ENCODE results near the gene ASTE1.
"Not testable (repeated sequence)": the region's sequence is repeated elsewhere in the genome, so short reads cannot be mapped to it uniquely, and the experiment has no call there.

The ASTE1 gene

DNA sequence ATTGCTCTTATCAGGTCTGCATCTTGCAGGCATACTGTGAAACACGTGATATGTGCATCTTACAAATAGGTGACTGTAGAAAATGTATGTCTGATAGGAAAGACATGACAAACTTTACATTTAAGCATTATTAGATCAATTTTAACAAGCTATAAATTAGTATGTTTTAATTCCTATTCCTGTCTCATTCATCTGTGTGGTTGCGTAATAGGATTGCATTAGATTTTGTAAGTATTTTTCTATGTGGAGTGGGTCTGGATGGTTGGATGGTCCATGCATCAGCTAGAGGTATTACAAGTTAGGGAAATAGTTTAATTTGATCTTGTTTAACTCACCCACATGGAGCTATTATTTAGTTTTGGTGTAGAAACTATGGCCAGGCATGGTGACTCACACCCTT is 18.8 kb downstream of the ASTE1 start:
- no peak for DNase-seq

DNA sequence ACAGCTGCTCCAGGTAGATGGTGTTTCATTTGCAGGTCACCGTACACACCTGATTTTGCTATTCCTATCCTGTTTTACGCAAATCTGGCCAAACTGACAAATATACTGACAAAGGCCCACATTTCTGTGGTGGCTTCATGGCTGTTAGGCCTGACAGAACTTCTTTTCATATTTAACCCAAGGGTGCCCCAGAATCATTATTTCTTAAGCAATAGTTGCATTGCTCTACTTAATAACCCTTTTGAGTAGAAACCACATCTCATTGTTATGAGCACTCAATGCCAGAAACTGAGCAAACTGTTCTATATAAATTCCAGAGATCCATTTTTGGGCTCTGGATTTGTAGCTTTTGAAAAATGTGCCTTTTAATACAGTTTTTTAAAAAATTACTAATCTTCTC is 19.4 kb downstream of the ASTE1 start:
- no peak for DNase-seq

GRCh38 chr3:131004603-131005002 is 22.0 kb downstream of the ASTE1 start:
- DNase-seq = no peak

DNA sequence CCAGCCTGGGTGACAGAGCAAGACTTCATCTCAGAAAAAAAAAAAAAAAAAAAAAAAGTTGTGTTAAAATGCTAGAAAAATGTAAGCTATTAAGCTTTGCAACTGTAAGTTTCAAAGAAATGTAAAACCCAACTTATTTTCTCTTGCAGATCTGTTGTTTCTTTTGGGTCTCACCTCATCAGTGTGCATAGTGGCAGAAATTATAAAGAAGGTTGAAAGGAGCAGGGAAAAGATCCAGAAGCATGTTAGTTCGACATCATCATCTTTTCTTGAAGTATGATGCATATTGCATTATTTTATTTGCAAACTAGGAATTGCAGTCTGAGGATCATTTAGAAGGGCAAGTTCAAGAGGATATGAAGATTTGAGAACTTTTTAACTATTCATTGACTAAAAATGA is 25.6 kb downstream of the ASTE1 start:
- DNase-seq = no peak

DNA sequence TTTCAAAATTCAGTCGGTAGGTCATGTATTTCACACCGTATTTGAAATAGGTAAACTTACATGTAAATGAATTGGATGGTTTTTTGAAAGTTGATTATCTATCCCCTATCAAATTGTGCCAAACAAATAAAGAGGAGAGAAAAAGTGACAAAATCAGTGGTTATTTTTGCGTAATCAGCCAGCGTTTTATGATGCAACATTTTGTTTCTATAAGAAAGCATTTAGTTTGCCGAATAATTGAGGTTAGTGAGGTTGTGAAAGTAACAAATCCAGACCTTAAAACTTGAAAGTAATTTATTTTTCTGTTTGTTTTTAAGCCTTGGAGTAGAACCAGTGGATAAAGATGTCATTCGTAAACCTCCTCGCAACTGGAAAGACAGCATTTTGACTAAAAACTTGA is 29.3 kb downstream of the ASTE1 start:
- no peak for DNase-seq

- DNase-seq = no peak
Measured at GRCh38 chr3:130992344-130992743, 34.3 kb downstream of the ASTE1 start.

DNA sequence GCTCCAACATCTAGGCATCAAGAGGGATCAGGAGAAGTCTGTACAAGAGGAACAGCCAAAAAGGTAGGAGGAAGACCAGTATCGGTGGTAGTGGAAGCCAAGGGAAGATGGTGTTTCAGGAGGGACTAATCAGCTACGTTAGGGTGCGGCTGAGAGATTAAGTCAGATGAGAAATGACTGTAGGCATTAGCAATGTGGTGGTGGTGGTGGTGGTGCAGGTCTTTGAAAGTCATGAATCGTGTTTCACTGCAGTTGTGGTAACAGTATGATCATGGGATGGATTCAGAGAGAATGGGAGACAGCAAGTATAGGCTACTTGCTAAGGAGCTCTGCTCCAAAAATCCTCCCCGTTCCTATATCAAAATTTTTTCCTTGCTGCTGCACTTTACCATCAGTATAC is 35.5 kb downstream of the ASTE1 start:
- DNase-seq = no peak

DNA sequence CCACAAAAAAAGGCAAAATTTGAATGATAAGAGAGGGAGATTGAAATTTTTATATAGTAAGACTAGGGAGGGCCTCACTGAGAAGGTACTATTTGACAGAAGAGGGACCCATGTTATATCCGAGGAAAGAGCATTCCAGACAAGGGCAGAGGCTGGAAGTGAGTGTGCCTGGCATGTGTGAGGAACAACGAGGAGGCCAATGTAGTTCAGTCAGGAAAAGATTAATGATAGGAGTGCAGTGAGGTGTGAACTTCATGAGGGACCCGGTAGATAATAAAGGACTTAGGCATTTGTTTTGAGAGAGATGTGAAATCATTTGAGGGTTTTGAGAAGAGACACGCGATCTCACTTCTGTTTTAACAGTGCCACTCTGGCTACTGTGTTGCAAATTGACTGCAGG is 36.3 kb downstream of the ASTE1 start:
- DNase-seq = no peak

DNA sequence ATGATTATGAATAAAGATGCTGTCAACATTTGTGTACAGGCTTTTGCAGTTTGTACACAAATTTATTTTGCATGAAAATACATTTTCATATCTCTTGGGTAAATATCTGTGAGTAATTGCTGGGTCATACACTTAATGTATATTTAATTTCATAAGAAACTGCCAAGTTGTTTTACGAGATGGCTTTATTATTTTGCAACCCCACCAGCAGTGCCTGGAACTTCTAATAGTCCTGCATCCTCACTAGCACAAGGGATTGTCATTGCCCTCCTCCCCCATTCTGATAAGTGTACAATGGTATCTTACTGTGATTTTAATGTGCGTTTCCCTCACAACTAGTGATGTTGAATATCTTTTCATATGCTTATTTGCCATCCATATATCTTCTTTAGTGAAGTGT is 45.2 kb downstream of the ASTE1 start:
- DNase-seq = no peak

- no peak for DNase-seq
Measured at GRCh38 chr3:130979117-130979516, 47.5 kb downstream of the ASTE1 start.

DNA sequence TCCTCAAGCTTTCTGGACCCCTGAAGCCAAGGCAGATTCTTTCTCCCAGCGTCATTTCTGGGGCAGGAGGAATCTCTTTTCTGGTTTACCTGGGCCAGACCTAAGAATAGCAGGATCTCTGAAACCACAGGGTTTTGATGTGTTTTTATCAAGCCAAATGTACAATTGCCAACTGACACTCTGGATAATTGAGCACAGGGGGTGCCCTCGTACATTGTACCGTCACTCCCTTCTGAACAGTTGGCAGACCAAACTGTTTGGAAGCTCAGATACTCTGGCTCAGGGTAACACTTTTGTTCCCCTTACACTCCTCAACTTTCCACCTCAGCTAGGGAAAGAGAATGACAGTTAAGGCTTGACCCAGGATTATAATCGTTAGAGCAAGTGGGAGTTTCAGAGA is 49.9 kb downstream of the ASTE1 start:
- DNase-seq = no peak

DNA sequence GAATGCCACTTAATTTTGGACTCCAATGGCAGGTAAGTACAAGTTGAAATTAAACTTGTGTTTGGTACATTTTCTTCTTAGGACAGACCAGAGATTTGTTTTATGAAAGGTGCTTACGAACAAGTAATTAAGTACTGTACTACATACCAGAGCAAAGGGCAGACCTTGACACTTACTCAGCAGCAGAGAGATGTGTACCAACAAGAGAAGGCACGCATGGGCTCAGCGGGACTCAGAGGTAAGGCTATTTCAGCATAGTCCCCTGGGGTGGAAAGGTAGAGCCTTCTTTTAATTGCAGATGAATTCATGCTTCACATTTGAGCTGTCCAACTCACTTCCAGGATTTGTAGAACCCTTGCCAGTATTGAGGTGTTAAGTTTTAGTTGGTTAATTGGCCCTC is 51.4 kb downstream of the ASTE1 start:
- DNase-seq = no peak

GRCh38 chr3:130974201-130974600 is 52.4 kb downstream of the ASTE1 start:
- DNase-seq = no peak

DNA sequence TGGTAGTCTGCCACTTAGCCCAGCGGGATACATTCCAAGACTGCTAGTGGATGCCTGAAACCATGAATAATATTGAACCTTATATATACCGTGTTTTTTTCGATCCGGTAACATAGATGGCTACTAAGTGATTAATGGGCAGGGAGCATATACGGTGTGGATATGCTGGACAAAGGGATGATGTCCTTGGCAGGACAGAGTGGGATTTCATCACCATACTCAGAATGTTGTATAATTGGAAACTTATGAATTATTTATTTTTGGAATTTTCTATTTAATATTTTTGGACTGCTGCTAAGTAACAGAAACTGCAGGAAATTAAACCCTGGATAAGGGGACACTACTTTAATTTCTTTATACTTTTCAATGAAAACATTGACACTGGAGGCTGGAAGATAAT is 53.2 kb downstream of the ASTE1 start:
- DNase-seq = no peak

- not testable (repeated sequence) for DNase-seq
Measured at GRCh38 chr3:130972592-130972991, 54.0 kb downstream of the ASTE1 start.

DNA sequence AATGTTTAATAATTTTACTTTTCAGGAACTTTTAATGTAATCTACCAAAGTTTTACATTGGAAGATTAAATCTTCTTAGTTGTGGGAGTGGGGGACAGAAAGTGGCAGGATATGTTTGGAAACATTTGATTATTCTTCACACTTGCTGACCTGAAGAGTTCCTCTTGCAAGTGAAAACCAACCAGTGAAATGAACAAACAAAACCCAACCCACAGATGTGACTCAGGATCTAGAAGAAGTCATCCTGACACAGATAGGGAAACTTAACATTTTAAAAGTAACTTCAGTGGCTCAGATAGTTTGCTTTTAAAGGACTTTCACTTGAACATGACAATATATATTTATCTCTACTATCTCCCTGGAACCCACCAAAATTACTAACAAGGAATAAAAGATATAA is 55.4 kb downstream of the ASTE1 start:
- DNase-seq = no peak

GRCh38 chr3:130969621-130970020 is 57.0 kb downstream of the ASTE1 start:
- no peak for DNase-seq

- DNase-seq = no peak
Measured at GRCh38 chr3:130968221-130968620, 58.4 kb downstream of the ASTE1 start.

GRCh38 chr3:130967281-130967680 is 59.3 kb downstream of the ASTE1 start:
- DNase-seq = no peak

DNA sequence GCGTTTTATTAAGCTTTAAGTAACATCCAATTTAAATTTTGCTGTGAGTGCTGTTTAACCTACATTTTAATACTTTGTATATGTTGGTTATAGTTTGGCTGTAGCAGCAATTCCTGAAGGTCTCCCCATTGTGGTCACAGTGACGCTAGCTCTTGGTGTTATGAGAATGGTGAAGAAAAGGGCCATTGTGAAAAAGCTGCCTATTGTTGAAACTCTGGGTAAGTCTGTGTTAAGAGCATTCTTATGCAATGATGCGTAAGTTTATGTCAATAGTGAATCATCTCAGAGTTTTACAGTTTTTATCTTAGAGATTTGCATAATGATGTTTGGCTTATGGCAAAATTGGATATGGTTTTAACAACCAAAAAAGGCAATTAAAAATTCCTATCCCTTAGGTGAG is 62.7 kb downstream of the ASTE1 start:
- DNase-seq = no peak
